GM12878 (cell line): ENCODE data around the gene VCAN. TPM values are rescaled to one million over a fixed set of nuclear protein-coding genes. Genes with fewer than 3 reads are reported as not detected.

Experiments used
- ATAC-seq: fragments of 200-7000 bp; cut with Tn5 transposase; 3 replicates; pipeline ENCODE4 v1.9.1; 2020; ENCODE audit warnings: mild to moderate bottlenecking, moderate library complexity
- BruUV-seq: library from RNA; stranded (reverse); fragments of 400-500 nt; replicated peaks from 2 replicates; lab custom pipeline; 2021; lab: Mats Ljungman, UMichigan
- CTCF ChIA-PET: fragments of 300-600 bp; sonication (Branson Sonifier 250); formaldehyde crosslinking; extraction: SDS; loops from one replicate; lab custom pipeline; 2021; ENCODE audit warnings: inconsistent platforms; lab: Yijun Ruan, JAX
- POLR2A ChIA-PET: fragments of 350-600 bp; formaldehyde crosslinking; extraction: SDS; loops from one replicate; lab custom pipeline; 2021; ENCODE audit warnings: inconsistent platforms; lab: Charles Lee
- RAD21 ChIA-PET: fragments of 300-600 bp; sonication (Branson Sonifier 250); formaldehyde crosslinking; loops from one replicate; lab custom pipeline; 2023; ENCODE audit warnings: antibody characterized with exemption; ENCODE audit not compliant: unreplicated experiment; lab: Charles Lee
- SMC1A ChIA-PET: fragments of 300-600 bp; sonication (Branson Sonifier 250); formaldehyde crosslinking; loops from one replicate; lab custom pipeline; 2023; ENCODE audit not compliant: unreplicated experiment, uncharacterized antibody; lab: Charles Lee
- DNase-seq: peaks from one replicate; pipeline ENCODE4 v3.0.0-alpha.2; 2011; ENCODE audit warnings: low read depth, low spot score
- FAIRE-seq: peaks from 3 replicates; lab custom pipeline; 2011; peaks lifted over from hg19 to GRCh38; lab: Jason Lieb, UNC
- H2AFZ ChIP-seq: 2 replicates; pipeline ENCODE4 v1.6.0; 2011; ENCODE audit warnings: low read depth, low read length, control low read depth; ENCODE audit not compliant: control insufficient read depth
- H3K27ac ChIP-seq: 2 replicates; pipeline ENCODE4 v1.5.1; 2011; ENCODE audit warnings: control low read depth; ENCODE audit not compliant: control insufficient read depth, insufficient read depth
- H3K27me3 ChIP-seq, 2 experiments: replicated peaks in 1 of 2; 2 replicates each; pipeline versions ENCODE4 v1.6.0 to v1.6.1; 2011; ENCODE audit warnings: low read length in 1 of 2; ENCODE audit not compliant: control insufficient read depth in 2 of 2, insufficient read depth in 2 of 2
- H3K36me3 ChIP-seq, 2 experiments: 2 replicates each; pipeline ENCODE4 v1.5.1; 2011; ENCODE audit warnings: low read length in 1 of 2; ENCODE audit not compliant: control insufficient read depth in 2 of 2, insufficient read depth in 2 of 2
- H3K4me1 ChIP-seq: 2 replicates; pipeline ENCODE4 v1.6.1; 2011; ENCODE audit warnings: mild to moderate bottlenecking, low read length, moderate library complexity, mixed read lengths; ENCODE audit not compliant: control insufficient read depth, insufficient read depth
- H3K4me2 ChIP-seq: 2 replicates; pipeline ENCODE4 v1.6.0; 2011; ENCODE audit warnings: control low read depth; ENCODE audit not compliant: control insufficient read depth, insufficient read depth
- H3K4me3 ChIP-seq: fragments of 200-600 bp; sonication (generic); 2 replicates; pipeline ENCODE4 v1.5.1; 2016
- H3K79me2 ChIP-seq: 2 replicates; pipeline ENCODE4 v1.6.0; 2011; ENCODE audit warnings: low read length; ENCODE audit not compliant: control insufficient read depth, insufficient read depth
- H3K9ac ChIP-seq: 2 replicates; pipeline ENCODE4 v1.8.0; 2011; ENCODE audit warnings: low read length, control low read depth, mixed read lengths; ENCODE audit not compliant: control insufficient read depth, insufficient read depth
- H3K9me3 ChIP-seq: replicated peaks from 3 replicates; pipeline ENCODE4 v1.5.1; 2011; ENCODE audit warnings: mild to moderate bottlenecking, low read length; ENCODE audit not compliant: control insufficient read depth, insufficient read depth
- H4K20me1 ChIP-seq: 2 replicates; pipeline ENCODE4 v1.6.0; 2011; ENCODE audit not compliant: control insufficient read depth, insufficient read depth
- CBX3 ChIP-seq: fragments of 200-600 bp; sonication (generic); IDR thresholded peaks from 2 replicates; pipeline ENCODE4 v1.6.1; 2016; ENCODE audit warnings: low read depth, borderline replicate concordance
- DPF2 ChIP-seq: fragments of 450-650 bp; IDR thresholded peaks from 2 replicates; pipeline ENCODE4 v1.6.1; 2017; ENCODE audit warnings: mild to moderate bottlenecking
- EED ChIP-seq: sonication (generic); IDR thresholded peaks from 2 replicates; pipeline ENCODE4 v1.6.1; 2016; ENCODE audit warnings: antibody characterized with exemption, low read depth
- ETV6 ChIP-seq, 2 experiments: fragments of 450-650 bp in 1 of 2; IDR thresholded peaks in 1 of 2; conservative IDR thresholded peaks in 1 of 2; 2 replicates each; pipeline ENCODE4 v1.6.1; 2014; ENCODE audit warnings: antibody characterized with exemption in 1 of 2, borderline replicate concordance in 1 of 2, low read depth in 1 of 2, mild to moderate bottlenecking in 1 of 2, moderate library complexity in 1 of 2
- IKZF1 ChIP-seq: fragments of 450-650 bp; conservative IDR thresholded peaks from 2 replicates; pipeline ENCODE4 v1.6.1; 2017; ENCODE audit warnings: antibody characterized with exemption, mild to moderate bottlenecking
- NFYB ChIP-seq: IDR thresholded peaks from 2 replicates; pipeline ENCODE4 v1.6.1; 2011; ENCODE audit warnings: low read depth, mild to moderate bottlenecking, low read length, improper control_type of control experiment, moderate library complexity; ENCODE audit not compliant: insufficient read depth
- POLR2AphosphoS2 ChIP-seq: IDR thresholded peaks from 2 replicates; pipeline ENCODE4 v1.6.1; 2011; ENCODE audit warnings: low read depth, mild to moderate bottlenecking, low read length, improper control_type of control experiment, moderate library complexity
- SREBF2 ChIP-seq: IDR thresholded peaks from 2 replicates; pipeline ENCODE4 v1.6.1; 2012; ENCODE audit warnings: mild to moderate bottlenecking, low read length
- STAT1 ChIP-seq: fragments of 450-650 bp; conservative IDR thresholded peaks from 2 replicates; pipeline ENCODE4 v1.6.1; 2014; ENCODE audit warnings: antibody characterized with exemption, mild to moderate bottlenecking
- WGBS: methylation state at CpG from one replicate; pipeline ENCODE4 v1.1.6; 2016; ENCODE audit warnings: low lambda C conversion rate; ENCODE audit not compliant: insufficient replicate concordance, insufficient coverage; ENCODE audit errors: missing lambda C conversion rate; 5-methylcytosine and 5-hydroxymethylcytosine counted together
- in situ Hi-C: fragments of 300-500 bp; cut with MboI; formaldehyde crosslinking; loops from 9 replicates; pipeline ENCODE4 v1.14.3; 2018; ENCODE audit warnings: mixed read lengths
- intact Hi-C: fragments of 100-400 bp; cut with micrococcal nuclease; formaldehyde crosslinking; loops from one replicate; pipeline ENCODE4 v1.14.2; 2022; ENCODE audit not compliant: unreplicated experiment
- polyA plus RNA-seq, 11 experiments: library from polyadenylated mRNA; depleted of rRNA in 4 of 11; unstranded in 6 of 11; stranded (reverse) in 5 of 11; fragments of >200 nt; fragmentation: Nextera tagmentation in 4 of 11; fragmentation: Illumina TruSeq in 1 of 11; extraction: Ambion mirVana in 4 of 11; extraction: Trizol in 1 of 11; gene quantifications; 1 replicate in 1 of 11; 2 replicates in 10 of 11; pipeline versions ENCODE4 v1.2.1 to v1.2.3, GENCODE V29; 2011 to 2016; ENCODE audit warnings: inconsistent platforms in 2 of 11, missing spikeins in 2 of 11, low read depth in 1 of 11
- total RNA-seq, 4 experiments: library from RNA; depleted of rRNA in 3 of 4; stranded (reverse); fragments of >200 nt in 3 of 4; fragmentation: Illumina TruSeq in 1 of 4; extraction: Trizol in 1 of 4; gene quantifications; 2 replicates each; pipeline versions ENCODE4 v1.2.1 to v1.2.3, GENCODE V29; 2013 to 2021
- TF ChIP-seq, protein P1 (sequence below): fragments of 450-650 bp; formaldehyde crosslinking; IDR thresholded peaks from 2 replicates; pipeline ENCODE4 v1.4.0; 2020; ENCODE audit warnings: mild to moderate bottlenecking, moderate library complexity
- TF ChIP-seq, protein P2 (sequence below): IDR thresholded peaks from 2 replicates; pipeline ENCODE4 v1.6.1; 2011; ENCODE audit warnings: borderline replicate concordance, low read depth, mild to moderate bottlenecking, moderate library complexity, mixed read lengths, low read length; ENCODE audit not compliant: insufficient read depth; ENCODE audit errors: extremely low read length

VCAN gene
- total and polyA plus RNA-seq, 10 of the 15 experiments (the other 5 are each of a cell fraction or from before 2014, with no cell fraction given): 1.2 to 15.2 (median 4.5) TPM

DNA sequence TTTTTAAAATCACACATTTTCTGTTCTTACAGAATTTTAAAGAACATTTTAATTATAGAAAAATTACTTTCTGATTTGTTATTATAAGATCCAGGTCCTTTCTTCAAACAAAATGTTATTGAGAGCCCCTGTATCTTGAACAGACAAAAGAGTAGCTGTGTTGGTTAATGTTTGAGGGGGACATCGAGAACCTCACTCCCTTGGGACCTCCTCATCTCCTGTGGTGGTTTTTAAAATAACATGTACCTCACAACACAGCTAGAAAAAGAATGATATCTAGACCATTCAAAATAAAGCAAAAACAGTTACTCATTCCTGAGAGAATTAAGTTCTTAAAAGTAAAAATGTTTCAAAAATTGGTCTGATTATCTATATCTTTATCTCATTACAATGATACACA is 54.7 kb downstream of the VCAN start:
- ChIA-PET CTCF (no interaction called here), POLR2A (no interaction called here), SMC1A (interaction anchor here (2.5 kb wide), 1 partner anchor 9 kb away, joined by 5 read pairs; no protein-coding TSS in a partner anchor), RAD21 (no interaction called here)
- no TSS peak for BruUV-seq
- H3K27ac ChIP-seq: no peak overlapping the region
- no peaks in the 10 kb centered on the region for H3K36me3 ChIP-seq
- H3K9ac ChIP-seq: no peak overlapping the region
- no peak overlapping the region for H3K4me3 ChIP-seq
- no peak for DNase-seq
- H3K79me2 ChIP-seq: no peaks in the 10 kb centered on the region
- 0 out of 4 replicates have a peak, but pooled peaks cover 0 to 2% of the 10 kb centered on the region in 2 experiments for H3K27me3 ChIP-seq
- WGBS: 0% methylated on average over 1 of the region's 1 CpG
- intact Hi-C loops (no loop called here), in situ Hi-C loops (no loop called here)
- ATAC-seq: no peak
- TF ChIP-seq, protein P1, sequence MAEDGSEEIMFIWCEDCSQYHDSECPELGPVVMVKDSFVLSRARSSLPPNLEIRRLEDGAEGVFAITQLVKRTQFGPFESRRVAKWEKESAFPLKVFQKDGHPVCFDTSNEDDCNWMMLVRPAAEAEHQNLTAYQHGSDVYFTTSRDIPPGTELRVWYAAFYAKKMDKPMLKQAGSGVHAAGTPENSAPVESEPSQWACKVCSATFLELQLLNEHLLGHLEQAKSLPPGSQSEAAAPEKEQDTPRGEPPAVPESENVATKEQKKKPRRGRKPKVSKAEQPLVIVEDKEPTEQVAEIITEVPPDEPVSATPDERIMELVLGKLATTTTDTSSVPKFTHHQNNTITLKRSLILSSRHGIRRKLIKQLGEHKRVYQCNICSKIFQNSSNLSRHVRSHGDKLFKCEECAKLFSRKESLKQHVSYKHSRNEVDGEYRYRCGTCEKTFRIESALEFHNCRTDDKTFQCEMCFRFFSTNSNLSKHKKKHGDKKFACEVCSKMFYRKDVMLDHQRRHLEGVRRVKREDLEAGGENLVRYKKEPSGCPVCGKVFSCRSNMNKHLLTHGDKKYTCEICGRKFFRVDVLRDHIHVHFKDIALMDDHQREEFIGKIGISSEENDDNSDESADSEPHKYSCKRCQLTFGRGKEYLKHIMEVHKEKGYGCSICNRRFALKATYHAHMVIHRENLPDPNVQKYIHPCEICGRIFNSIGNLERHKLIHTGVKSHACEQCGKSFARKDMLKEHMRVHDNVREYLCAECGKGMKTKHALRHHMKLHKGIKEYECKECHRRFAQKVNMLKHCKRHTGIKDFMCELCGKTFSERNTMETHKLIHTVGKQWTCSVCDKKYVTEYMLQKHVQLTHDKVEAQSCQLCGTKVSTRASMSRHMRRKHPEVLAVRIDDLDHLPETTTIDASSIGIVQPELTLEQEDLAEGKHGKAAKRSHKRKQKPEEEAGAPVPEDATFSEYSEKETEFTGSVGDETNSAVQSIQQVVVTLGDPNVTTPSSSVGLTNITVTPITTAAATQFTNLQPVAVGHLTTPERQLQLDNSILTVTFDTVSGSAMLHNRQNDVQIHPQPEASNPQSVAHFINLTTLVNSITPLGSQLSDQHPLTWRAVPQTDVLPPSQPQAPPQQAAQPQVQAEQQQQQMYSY (CRISPR knock-in tag): no peak
- no peak for TF ChIP-seq POLR2AphosphoS2
- TF ChIP-seq ETV6 (conservative IDR thresholded peaks at IDR 0.05 in 1 of 2, IDR thresholded peaks at IDR 0.05 in 1 of 2; ENCODE audit: borderline replicate concordance in 1 of 2, low read depth in 1 of 2): no peak
- no peak for TF ChIP-seq IKZF1
- TF ChIP-seq SREBF2: no peak
- no peak for TF ChIP-seq EED
- TF ChIP-seq STAT1: no peak
- TF ChIP-seq NFYB: no peak
- no peak for TF ChIP-seq DPF2
- TF ChIP-seq CBX3: no peak
- TF ChIP-seq, protein P2, sequence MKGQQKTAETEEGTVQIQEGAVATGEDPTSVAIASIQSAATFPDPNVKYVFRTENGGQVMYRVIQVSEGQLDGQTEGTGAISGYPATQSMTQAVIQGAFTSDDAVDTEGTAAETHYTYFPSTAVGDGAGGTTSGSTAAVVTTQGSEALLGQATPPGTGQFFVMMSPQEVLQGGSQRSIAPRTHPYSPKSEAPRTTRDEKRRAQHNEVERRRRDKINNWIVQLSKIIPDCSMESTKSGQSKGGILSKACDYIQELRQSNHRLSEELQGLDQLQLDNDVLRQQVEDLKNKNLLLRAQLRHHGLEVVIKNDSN: no peak
- H3K9me3 ChIP-seq: no peaks in the 10 kb centered on the region
- no peak for FAIRE-seq
- H3K4me1 ChIP-seq: no peaks in the 10 kb centered on the region
- H4K20me1 ChIP-seq: no peaks in the 10 kb centered on the region
- no peak overlapping the region for H2AFZ ChIP-seq
- no peak overlapping the region for H3K4me2 ChIP-seq
